Tibial artery (tissue), 4 donors: ENCODE results near the gene OR1S2.

Experiments used
- DNase-seq, 2 donors: peaks; one replicate each; pipeline ENCODE4 v3.0.0-alpha.2; 2019
- H3K27ac ChIP-seq, 2 donors: fragments of 200-600 bp; sonication (generic) in 1 of 2; 1 replicate in 1 of 2; 2 replicates in 1 of 2; pipeline ENCODE4 v1.5.1; 2018 to 2019; ENCODE audit warnings: mild to moderate bottlenecking in 1 of 2
- H3K27me3 ChIP-seq, 2 donors: fragments of 200-600 bp; sonication (generic) in 1 of 2; one replicate each; pipeline versions ENCODE4 v1.5.1 to v1.6.0; 2016 to 2019
- H3K36me3 ChIP-seq, 3 donors: fragments of 200-600 bp; sonication (generic) in 2 of 3; one replicate each; pipeline ENCODE4 v1.5.1; 2016 to 2019; ENCODE audit warnings: mild to moderate bottlenecking in 2 of 3
- H3K4me1 ChIP-seq, 4 donors: fragments of 200-600 bp; sonication (generic) in 2 of 4; 1 replicate in 3 of 4; 2 replicates in 1 of 4; pipeline ENCODE4 v1.5.1; 2016 to 2019
- H3K4me3 ChIP-seq, 2 donors: fragments of 200-600 bp; sonication (generic) in 1 of 2; 1 replicate in 1 of 2; 2 replicates in 1 of 2; pipeline ENCODE4 v1.5.1; 2018 to 2019; ENCODE audit warnings: mild to moderate bottlenecking in 2 of 2
- H3K9me3 ChIP-seq, 3 donors: fragments of 200-600 bp; sonication (generic) in 1 of 3; one replicate each; pipeline ENCODE4 v1.5.1; 2016 to 2019
- intact Hi-C: fragments of 100-400 bp; cut with DNase I; formaldehyde crosslinking; loops from one replicate; pipeline ENCODE4 v1.15.0; 2023; ENCODE audit warnings: low total_unique reads
- TF ChIP-seq, protein P1 (sequence below), 2 experiments: fragments of 200-600 bp in 1 of 2; fragments of 450-650 bp in 1 of 2; IDR thresholded peaks; one replicate each; pipeline ENCODE4 v1.5.1; 2017 to 2019; ENCODE audit warnings: antibody characterized with exemption in 2 of 2, mild to moderate bottlenecking in 1 of 2, moderate library complexity in 1 of 2

Gene OR1S2

DNA sequence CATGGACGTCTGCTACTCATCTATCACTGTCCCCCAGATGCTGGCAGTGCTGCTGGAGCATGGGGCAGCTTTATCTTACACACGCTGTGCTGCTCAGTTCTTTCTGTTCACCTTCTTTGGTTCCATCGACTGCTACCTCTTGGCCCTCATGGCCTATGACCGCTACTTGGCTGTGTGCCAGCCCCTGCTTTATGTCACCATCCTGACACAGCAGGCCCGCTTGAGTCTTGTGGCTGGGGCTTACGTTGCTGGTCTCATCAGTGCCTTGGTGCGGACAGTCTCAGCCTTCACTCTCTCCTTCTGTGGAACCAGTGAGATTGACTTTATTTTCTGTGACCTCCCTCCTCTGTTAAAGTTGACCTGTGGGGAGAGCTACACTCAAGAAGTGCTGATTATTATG, 24.3 kb downstream of the OR1S2 start:
- DNase-seq, result no peak
- TF ChIP-seq, protein P1, sequence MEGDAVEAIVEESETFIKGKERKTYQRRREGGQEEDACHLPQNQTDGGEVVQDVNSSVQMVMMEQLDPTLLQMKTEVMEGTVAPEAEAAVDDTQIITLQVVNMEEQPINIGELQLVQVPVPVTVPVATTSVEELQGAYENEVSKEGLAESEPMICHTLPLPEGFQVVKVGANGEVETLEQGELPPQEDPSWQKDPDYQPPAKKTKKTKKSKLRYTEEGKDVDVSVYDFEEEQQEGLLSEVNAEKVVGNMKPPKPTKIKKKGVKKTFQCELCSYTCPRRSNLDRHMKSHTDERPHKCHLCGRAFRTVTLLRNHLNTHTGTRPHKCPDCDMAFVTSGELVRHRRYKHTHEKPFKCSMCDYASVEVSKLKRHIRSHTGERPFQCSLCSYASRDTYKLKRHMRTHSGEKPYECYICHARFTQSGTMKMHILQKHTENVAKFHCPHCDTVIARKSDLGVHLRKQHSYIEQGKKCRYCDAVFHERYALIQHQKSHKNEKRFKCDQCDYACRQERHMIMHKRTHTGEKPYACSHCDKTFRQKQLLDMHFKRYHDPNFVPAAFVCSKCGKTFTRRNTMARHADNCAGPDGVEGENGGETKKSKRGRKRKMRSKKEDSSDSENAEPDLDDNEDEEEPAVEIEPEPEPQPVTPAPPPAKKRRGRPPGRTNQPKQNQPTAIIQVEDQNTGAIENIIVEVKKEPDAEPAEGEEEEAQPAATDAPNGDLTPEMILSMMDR (IDR thresholded peaks at IDR 0.05), result no peak
- Histone ChIP-seq H3K9me3 (no peaks in the 10 kb centered on the region), H3K4me1 (no peaks in the 10 kb centered on the region), H3K27me3 (no peaks in the 10 kb centered on the region), H3K27ac (no peak overlapping the region), H3K4me3 (no peak overlapping the region), H3K36me3 (no peaks in the 10 kb centered on the region)
- intact Hi-C loops, result no loop called here

DNA sequence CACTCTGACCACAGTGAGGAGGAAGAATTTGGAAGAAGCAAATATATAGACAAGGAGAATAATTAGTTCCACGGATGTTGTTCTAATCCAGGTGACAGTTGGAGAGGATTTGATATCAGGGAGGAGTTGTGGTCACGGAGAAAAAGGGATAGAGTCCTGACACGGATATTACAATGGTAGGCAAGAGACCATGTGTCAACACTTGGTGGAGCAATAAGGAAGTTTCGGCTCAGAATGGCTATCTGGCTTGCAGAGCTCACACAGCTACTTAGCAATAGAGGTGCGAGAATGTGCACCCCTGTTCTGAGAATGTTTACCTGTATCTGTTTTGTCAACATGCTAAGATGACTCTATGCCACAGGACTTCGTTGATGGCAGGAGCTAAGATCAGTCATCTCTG, 25.5 kb downstream of the OR1S2 start:
- Histone ChIP-seq H3K4me3 (no peak overlapping the region), H3K27ac (no peak overlapping the region), H3K9me3 (no peaks in the 10 kb centered on the region), H3K27me3 (no peaks in the 10 kb centered on the region), H3K36me3 (no peaks in the 10 kb centered on the region), H3K4me1 (no peaks in the 10 kb centered on the region)
- intact Hi-C loops, result no loop called here
- no peak for DNase-seq
- TF ChIP-seq, protein P1 (IDR thresholded peaks at IDR 0.05), result no peak

DNA sequence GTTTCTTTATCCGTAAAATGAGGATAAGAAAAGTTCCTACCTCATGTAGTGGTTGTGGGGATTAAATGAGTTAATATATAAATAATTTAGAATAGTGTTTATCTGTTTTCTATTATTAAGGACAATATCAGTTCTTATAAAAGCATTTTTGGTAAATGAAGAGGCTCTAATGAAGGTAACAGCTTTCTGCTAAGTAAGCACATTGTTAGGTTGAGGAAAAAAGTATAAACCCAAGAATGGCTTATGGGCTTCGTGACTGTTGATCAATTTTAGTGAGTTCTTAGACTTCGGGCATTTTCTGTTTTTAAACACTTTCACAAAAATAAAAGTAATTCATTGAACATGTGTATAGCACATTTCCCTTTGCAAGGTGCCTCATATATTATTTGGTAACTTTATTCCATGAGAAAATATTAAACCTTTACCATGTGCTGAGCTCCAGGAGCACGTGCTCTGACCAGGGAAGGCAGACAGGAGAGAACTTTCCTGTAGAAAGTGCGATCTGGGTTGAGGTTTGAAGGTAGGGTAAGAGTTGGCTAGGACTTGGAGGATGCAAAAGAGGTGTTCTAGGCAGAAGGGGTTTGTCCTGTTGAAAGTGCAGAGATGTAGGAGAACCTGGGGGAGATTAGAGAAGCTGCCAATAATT, 26.4 kb downstream of the OR1S2 start:
- TF ChIP-seq, protein P1 (IDR thresholded peaks at IDR 0.05), result no peak
- intact Hi-C loops, result no loop called here
- H3K27me3 ChIP-seq, result no peaks in the 10 kb centered on the region

DNA sequence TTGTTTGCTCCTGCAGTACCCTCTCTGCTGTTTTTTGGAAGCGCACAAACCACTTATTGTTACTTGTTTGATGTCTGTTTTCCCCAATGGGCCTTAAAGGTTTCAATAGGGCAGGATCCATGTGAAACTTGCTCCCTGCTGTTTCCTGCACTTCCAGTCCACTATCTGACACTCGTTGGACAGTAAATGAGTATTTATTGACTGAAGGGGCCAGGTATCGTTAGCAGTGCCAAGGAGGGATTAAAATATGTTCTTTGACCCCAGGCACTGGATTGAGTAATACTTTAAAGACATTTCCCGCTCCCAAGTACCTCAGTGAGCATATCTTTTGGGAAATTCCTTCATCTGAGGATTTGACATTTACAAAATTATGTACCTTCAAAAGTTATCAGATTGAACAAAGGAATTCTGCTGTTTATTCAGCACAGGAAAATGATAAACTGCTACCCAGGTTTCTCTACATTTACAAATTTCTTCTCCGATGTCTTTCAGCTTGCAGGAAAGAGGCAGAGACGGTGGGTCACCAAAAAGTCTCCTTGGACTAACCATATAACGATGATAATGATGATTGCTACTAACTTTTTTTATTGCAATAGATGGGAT, 38.3 kb downstream of the OR1S2 start:
- H3K4me3 ChIP-seq, result no peak overlapping the region
- TF ChIP-seq, protein P1 (IDR thresholded peaks at IDR 0.05), result no peak
- intact Hi-C loops, result no loop called here
- H3K36me3 ChIP-seq, result no peaks in the 10 kb centered on the region
- no peak overlapping the region for H3K27ac ChIP-seq
- H3K4me1 ChIP-seq, result no peaks in the 10 kb centered on the region
- no peaks in the 10 kb centered on the region for H3K9me3 ChIP-seq
- H3K27me3 ChIP-seq, result no peaks in the 10 kb centered on the region
- DNase-seq, result no peak

More for the DNA sequence above, 26.4 kb downstream of the OR1S2 start:
- Histone ChIP-seq H3K27ac (no peak overlapping the region), H3K36me3 (no peaks in the 10 kb centered on the region), H3K9me3 (no peaks in the 10 kb centered on the region), H3K4me1 (no peaks in the 10 kb centered on the region), H3K4me3 (no peak overlapping the region)
- no peak for DNase-seq

DNA sequence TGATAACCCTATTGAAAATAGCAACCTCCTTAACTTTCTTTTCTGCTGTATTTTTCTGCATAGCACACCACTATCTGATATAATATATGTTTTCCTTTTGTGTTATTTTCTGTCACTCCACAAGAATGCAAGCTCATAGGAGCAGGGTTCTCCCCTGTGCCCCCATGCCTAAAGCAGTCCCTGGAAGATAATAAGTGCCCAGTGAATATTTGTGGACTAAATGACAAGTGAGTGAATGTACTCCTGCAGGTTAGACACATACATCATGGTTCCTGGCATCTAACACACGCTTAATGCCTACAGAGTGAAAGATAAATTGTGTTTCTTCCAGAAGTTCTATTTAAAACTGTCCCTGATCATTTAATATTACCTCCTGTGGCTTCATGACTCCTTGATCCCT, 39.0 kb downstream of the OR1S2 start:
- Histone ChIP-seq H3K4me1 (no peaks in the 10 kb centered on the region), H3K4me3 (no peak overlapping the region), H3K36me3 (no peaks in the 10 kb centered on the region), H3K27me3 (no peaks in the 10 kb centered on the region), H3K27ac (no peak overlapping the region), H3K9me3 (no peaks in the 10 kb centered on the region)
- TF ChIP-seq, protein P1 (IDR thresholded peaks at IDR 0.05), result no peak
- DNase-seq, result no peak
- intact Hi-C loops, result no loop called here
